WERI-Rb-1 (cell line): ENCODE results near the gene COL13A1.

Experiments used
- DNase-seq: peaks from one replicate; pipeline ENCODE4 v3.0.0-alpha.2; 2020
- H3K27ac ChIP-seq: fragments of 250-450 bp; sonication (Bioruptor Pico); 2 replicates; pipeline ENCODE4 v1.5.1; 2020; ENCODE audit warnings: mild to moderate bottlenecking, moderate library complexity
- H3K27me3 ChIP-seq: fragments of 250-450 bp; sonication (Bioruptor Pico); 2 replicates; pipeline ENCODE4 v1.5.1; 2021; ENCODE audit warnings: mild to moderate bottlenecking, low read depth, moderate library complexity; ENCODE audit not compliant: insufficient read depth, severe bottlenecking
- H3K36me3 ChIP-seq: fragments of 250-450 bp; sonication (Bioruptor Pico); 2 replicates; pipeline ENCODE4 v1.5.1; 2020; ENCODE audit warnings: mild to moderate bottlenecking, moderate library complexity
- H3K4me3 ChIP-seq: 2 replicates; pipeline ENCODE4 v1.5.1; 2011; ENCODE audit warnings: low read depth, mild to moderate bottlenecking, control low read depth, low read length
- H3K9me3 ChIP-seq: fragments of 250-450 bp; sonication (Bioruptor Pico); 2 replicates; pipeline ENCODE4 v1.5.1; 2021; ENCODE audit warnings: mild to moderate bottlenecking, moderate library complexity; ENCODE audit not compliant: severe bottlenecking
- TF ChIP-seq, protein P1 (sequence below): IDR thresholded peaks from 2 replicates; pipeline ENCODE4 v1.5.1; 2011; ENCODE audit warnings: low read depth, mild to moderate bottlenecking, control low read depth, inconsistent platforms, low read length

The COL13A1 gene

DNA sequence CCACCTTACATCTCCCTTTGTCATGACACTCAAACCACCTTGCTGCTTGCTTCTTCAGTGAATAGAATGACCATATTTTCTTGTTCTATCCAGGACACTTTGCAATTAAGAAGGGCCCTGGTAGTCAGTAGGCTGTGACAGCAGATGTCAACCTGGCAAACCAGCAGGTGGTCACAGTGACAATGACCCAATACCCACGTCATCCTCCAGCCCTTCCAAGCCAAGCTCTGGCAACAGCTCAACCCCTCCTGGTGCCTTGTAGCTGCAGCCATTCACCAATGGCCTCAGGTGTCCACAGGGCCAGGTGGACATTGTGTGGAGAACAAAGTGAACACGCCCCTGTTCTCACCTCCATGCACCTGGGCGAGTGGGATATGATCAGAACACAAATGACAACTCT, 163.4 kb downstream of the COL13A1 start:
- Histone ChIP-seq H3K27me3 (no peaks in the 10 kb centered on the region), H3K9me3 (no peaks in the 10 kb centered on the region), H3K4me3 (no peak overlapping the region), H3K27ac (no peak overlapping the region; the same call in 1 of the 2 replicates), H3K36me3 (no peaks in the 10 kb centered on the region)
- TF ChIP-seq, protein P1, sequence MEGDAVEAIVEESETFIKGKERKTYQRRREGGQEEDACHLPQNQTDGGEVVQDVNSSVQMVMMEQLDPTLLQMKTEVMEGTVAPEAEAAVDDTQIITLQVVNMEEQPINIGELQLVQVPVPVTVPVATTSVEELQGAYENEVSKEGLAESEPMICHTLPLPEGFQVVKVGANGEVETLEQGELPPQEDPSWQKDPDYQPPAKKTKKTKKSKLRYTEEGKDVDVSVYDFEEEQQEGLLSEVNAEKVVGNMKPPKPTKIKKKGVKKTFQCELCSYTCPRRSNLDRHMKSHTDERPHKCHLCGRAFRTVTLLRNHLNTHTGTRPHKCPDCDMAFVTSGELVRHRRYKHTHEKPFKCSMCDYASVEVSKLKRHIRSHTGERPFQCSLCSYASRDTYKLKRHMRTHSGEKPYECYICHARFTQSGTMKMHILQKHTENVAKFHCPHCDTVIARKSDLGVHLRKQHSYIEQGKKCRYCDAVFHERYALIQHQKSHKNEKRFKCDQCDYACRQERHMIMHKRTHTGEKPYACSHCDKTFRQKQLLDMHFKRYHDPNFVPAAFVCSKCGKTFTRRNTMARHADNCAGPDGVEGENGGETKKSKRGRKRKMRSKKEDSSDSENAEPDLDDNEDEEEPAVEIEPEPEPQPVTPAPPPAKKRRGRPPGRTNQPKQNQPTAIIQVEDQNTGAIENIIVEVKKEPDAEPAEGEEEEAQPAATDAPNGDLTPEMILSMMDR, result no peak
- DNase-seq, result peak; percentile 31

GRCh38 chr10:69965919-69966662, 164.4 kb downstream of the COL13A1 start:
- TF ChIP-seq, protein P1, result no peak
- Histone ChIP-seq H3K27ac (no peak overlapping the region), H3K36me3 (no peaks in the 10 kb centered on the region), H3K9me3 (no peaks in the 10 kb centered on the region), H3K27me3 (no peaks in the 10 kb centered on the region), H3K4me3 (no peak overlapping the region)
- no peak for DNase-seq

DNA sequence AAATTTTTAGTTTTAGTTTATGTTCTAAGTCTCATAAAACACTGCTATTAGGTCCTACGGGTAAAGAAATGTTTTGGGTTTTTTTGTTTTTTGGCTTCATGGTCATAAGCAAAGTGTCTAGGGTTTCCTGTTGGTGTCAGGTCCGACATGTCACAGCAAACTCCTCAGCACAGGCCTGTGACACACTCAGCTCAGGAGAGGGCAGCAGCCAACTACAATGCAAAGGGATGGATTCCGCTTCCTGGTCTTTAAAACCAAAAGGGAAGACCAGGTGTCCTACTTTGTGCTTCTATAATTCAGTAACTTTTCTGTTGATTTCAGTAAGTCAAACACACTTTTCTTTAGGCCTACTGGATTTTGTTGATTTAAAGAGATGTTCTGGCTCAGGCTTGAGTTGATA, 167.1 kb downstream of the COL13A1 start:
- H3K36me3 ChIP-seq, result no peaks in the 10 kb centered on the region
- H3K27ac ChIP-seq, result peak overlapping the region; percentile 91
- no peaks in the 10 kb centered on the region for H3K9me3 ChIP-seq
- no peaks in the 10 kb centered on the region for H3K27me3 ChIP-seq
- no peak overlapping the region for H3K4me3 ChIP-seq
- TF ChIP-seq, protein P1, result peak; percentile 87
- DNase-seq, result peak; percentile 79

- H3K27me3 ChIP-seq, result no peaks in the 10 kb centered on the region
- no peak overlapping the region for H3K4me3 ChIP-seq
- DNase-seq, result no peak
- no peaks in the 10 kb centered on the region for H3K9me3 ChIP-seq
- TF ChIP-seq, protein P1, result no peak
- no peaks in the 10 kb centered on the region for H3K36me3 ChIP-seq
- no peak overlapping the region for H3K27ac ChIP-seq
Observed at GRCh38 chr10:69969977-69970376, 168.3 kb downstream of the COL13A1 start.

DNA sequence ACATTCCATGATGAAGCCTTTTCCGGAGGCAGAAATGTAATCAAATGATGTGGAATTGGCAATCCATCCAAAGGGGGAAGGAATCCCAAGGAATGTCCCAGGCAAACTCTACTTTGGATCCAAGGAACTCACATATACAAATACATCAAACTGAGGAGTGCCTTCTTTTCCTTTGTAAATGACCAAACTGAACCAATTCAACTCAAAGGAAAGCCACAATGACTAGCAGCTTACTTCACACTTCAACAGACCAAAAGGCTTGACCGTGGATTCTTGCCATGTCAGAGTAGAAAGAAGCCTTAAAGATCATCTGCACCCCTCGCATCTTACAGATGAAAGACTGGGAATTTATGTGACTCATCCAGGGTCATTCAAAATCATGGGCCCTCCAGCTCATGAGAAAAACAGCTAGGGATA, 171.3 kb downstream of the COL13A1 start:
- Histone ChIP-seq H3K27ac (no peak overlapping the region), H3K4me3 (no peak overlapping the region), H3K27me3 (no peaks in the 10 kb centered on the region), H3K36me3 (no peaks in the 10 kb centered on the region), H3K9me3 (no peaks in the 10 kb centered on the region)
- TF ChIP-seq, protein P1, result no peak
- DNase-seq, result no peak

GRCh38 chr10:69973678-69974077, 172.0 kb downstream of the COL13A1 start:
- no peaks in the 10 kb centered on the region for H3K27me3 ChIP-seq
- H3K36me3 ChIP-seq, result no peaks in the 10 kb centered on the region
- H3K4me3 ChIP-seq, result no peak overlapping the region
- no peak overlapping the region; the same call in 1 of the 2 replicates for H3K27ac ChIP-seq
- TF ChIP-seq, protein P1, result no peak
- H3K9me3 ChIP-seq, result no peaks in the 10 kb centered on the region
- DNase-seq, result no peak
